ENCODE measurements around the gene PYROXD2. TPM values are rescaled to one million over a fixed set of nuclear protein-coding genes. Genes with fewer than 3 reads are reported as not detected.

The PYROXD2 gene
- total and polyA plus RNA-seq, 2 of the 13 experiments (the other 11 are each of a cell fraction or from before 2014, with no cell fraction given) = 2.0 to 6.2 TPM

DNA sequence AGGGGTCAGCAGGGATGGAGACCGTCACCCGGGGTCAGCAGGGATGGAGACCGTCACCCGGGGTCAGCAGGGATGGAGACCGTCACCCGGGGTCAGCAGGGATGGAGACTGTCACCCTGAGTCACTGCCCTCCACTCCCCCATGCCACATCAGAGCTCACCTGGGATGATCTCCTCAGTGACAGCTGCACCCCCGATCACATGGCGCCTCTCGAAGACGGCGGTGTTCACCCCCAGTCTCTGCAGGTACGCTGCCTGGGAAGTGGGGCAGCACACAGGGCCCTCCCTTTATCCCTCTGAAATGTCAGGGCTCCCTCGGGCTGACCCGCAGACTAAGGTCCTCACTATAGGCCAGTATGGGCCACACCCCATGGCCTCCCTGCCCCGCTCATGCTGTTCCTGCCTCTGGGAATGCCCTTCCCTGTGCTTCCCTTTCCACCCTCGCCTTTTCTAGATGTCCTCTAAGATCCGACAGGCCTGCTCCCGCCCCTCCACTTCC lies 7.2 kb downstream of the PYROXD2 start:
- TF ChIP-seq, protein P1, sequence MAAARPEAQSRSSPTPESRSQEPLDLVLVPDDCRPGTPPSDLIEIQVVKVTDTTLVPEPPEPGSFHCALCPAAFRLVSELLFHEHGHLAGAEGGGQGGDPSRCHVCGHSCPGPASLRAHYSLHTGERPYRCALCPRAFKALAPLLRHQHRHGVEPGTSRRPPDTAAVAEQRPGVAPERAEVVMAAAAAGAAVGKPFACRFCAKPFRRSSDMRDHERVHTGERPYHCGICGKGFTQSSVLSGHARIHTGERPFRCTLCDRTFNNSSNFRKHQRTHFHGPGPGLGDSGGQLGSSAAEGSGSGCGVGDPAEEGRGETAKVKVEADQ (CRISPR knock-in tag; IDR thresholded peaks at IDR 0.05; ENCODE audit: borderline replicate concordance) = no peak
- no TSS peak for BruUV-seq (replicated peaks)
- H3K4me2 ChIP-seq (ENCODE audit: low read depth, low read length) = no peak overlapping the region
- H3K79me2 ChIP-seq (ENCODE audit: insufficient read depth, low read length) = no peaks in the 10 kb centered on the region
- WGBS (ENCODE audit: low lambda C conversion rate) = 81% methylated on average over 11 of the region's 18 CpGs
- H3K4me3 ChIP-seq (replicated peaks in 1 of 3; ENCODE audit: insufficient read depth in 1 of 3, low read depth in 2 of 3, low read length in 3 of 3) = no peak overlapping the region
- no peak for ATAC-seq
- no peaks in the 10 kb centered on the region for H4K20me1 ChIP-seq (ENCODE audit: insufficient read depth, low read length)
- no peak overlapping the region for H3K27ac ChIP-seq (ENCODE audit: extremely low read length, insufficient read depth, low read length)
- FAIRE-seq = no peak
- H2AFZ ChIP-seq (ENCODE audit: low read length) = no peak overlapping the region
- intact Hi-C loops (cut with micrococcal nuclease; ENCODE audit: unreplicated experiment) = no loop called here
- H3K9me3 ChIP-seq (ENCODE audit: low read length) = no peaks in the 10 kb centered on the region
- in situ Hi-C loops (cut with HindIII; ENCODE audit: extremely low pct_ligation_motif_present, low pct_unique_long_range_greater_than_20kb) = no loop called here
- ChIA-PET CTCF (ENCODE audit: low intra/inter-chr PET ratio, low total read pairs) (no interaction called here), POLR2A (no interaction called here)
- H3K27me3 ChIP-seq (ENCODE audit: control insufficient read depth in 1 of 2, insufficient read depth in 2 of 2, low read length in 2 of 2) = no peaks in the 10 kb centered on the region
- no peak overlapping the region for H3K9ac ChIP-seq (ENCODE audit: insufficient read depth, low read depth, low read length)
- no peaks in the 10 kb centered on the region for H3K36me3 ChIP-seq (replicated peaks in 1 of 2; ENCODE audit: control insufficient read depth in 1 of 2, insufficient read depth in 2 of 2, low read length in 2 of 2)
- no peak for DNase-seq (ENCODE audit: low spot score)
- H3K4me1 ChIP-seq (ENCODE audit: insufficient read depth, low read length) = no peaks in the 10 kb centered on the region

GRCh38 chr10:98407017-98407743 lies 7.8 kb downstream of the PYROXD2 start:
- H3K36me3 ChIP-seq (replicated peaks in 1 of 2; ENCODE audit: control insufficient read depth in 1 of 2, insufficient read depth in 2 of 2, low read length in 2 of 2) = no peaks in the 10 kb centered on the region
- ATAC-seq (no peak), DNase-seq (ENCODE audit: low spot score) (no peak), FAIRE-seq (no peak)
- no peak for TF ChIP-seq HNRNPUL1 (IDR thresholded peaks at IDR 0.05; ENCODE audit: low read depth, low read length)
- TF ChIP-seq, protein P2, sequence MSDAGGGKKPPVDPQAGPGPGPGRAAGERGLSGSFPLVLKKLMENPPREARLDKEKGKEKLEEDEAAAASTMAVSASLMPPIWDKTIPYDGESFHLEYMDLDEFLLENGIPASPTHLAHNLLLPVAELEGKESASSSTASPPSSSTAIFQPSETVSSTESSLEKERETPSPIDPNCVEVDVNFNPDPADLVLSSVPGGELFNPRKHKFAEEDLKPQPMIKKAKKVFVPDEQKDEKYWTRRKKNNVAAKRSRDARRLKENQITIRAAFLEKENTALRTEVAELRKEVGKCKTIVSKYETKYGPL (CRISPR knock-in tag; IDR thresholded peaks at IDR 0.05) = no peak
- no peak for TF ChIP-seq GRHL1 (CRISPR knock-in tag; conservative IDR thresholded peaks at IDR 0.05)
- ChIA-PET POLR2A (interaction anchor here (1.3 kb wide), 1 partner anchor 7 kb away, joined by 4 read pairs; no protein-coding TSS in a partner anchor), CTCF (ENCODE audit: low intra/inter-chr PET ratio, low total read pairs) (no interaction called here)
- no peaks in the 10 kb centered on the region for H4K20me1 ChIP-seq (ENCODE audit: insufficient read depth, low read length)
- no peak overlapping the region for H3K4me2 ChIP-seq (ENCODE audit: low read depth, low read length)
- H3K9ac ChIP-seq (ENCODE audit: insufficient read depth, low read depth, low read length) = no peak overlapping the region
- H2AFZ ChIP-seq (ENCODE audit: low read length) = no peak overlapping the region
- H3K4me3 ChIP-seq (replicated peaks in 1 of 3; ENCODE audit: insufficient read depth in 1 of 3, low read depth in 2 of 3, low read length in 3 of 3) = no peak overlapping the region
- in situ Hi-C loops (cut with HindIII; ENCODE audit: extremely low pct_ligation_motif_present, low pct_unique_long_range_greater_than_20kb) (no loop called here), intact Hi-C loops (cut with micrococcal nuclease; ENCODE audit: unreplicated experiment) (no loop called here)
- H3K9me3 ChIP-seq (ENCODE audit: low read length) = no peaks in the 10 kb centered on the region
- no TSS peak for BruUV-seq (replicated peaks)
- no peaks in the 10 kb centered on the region for H3K4me1 ChIP-seq (ENCODE audit: insufficient read depth, low read length)
- WGBS (ENCODE audit: low lambda C conversion rate) = 75% methylated on average over 21 of the region's 23 CpGs
- no peak overlapping the region for H3K27ac ChIP-seq (ENCODE audit: extremely low read length, insufficient read depth, low read length)
- H3K27me3 ChIP-seq (ENCODE audit: control insufficient read depth in 1 of 2, insufficient read depth in 2 of 2, low read length in 2 of 2) = no peaks in the 10 kb centered on the region
- no peaks in the 10 kb centered on the region for H3K79me2 ChIP-seq (ENCODE audit: insufficient read depth, low read length)
